ENCODE results near the gene KCNE2.
"Not testable (repeated sequence)": the region's sequence is repeated elsewhere in the genome, so short reads cannot be mapped to it uniquely, and the experiment has no call there.

KCNE2 gene

DNA sequence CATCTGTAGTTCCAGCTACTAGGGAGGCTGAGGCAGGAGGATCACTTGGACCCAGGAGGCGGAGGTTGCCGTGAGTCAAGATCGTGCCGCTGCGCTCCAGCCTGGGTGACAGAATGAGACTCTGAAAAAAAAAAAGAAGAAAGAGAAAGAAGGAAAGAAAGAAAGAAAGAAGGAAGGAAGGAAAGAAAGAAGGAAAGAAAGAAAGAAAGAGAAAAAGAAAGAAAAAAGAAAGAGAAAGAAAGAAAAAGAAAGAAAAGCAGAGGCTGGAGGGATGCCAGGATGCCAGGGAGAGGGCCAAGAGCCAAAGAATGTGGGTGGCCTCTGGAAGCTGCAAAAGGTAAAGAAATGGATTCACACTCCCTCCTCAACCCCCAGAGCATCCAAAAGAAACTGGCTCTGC is 8.2 kb upstream of the KCNE2 start:
- H3K4me1 ChIP-seq (ENCODE audit: control insufficient read depth, insufficient read depth, low read length) = no peaks in the 10 kb centered on the region
- H3K4me3 ChIP-seq (ENCODE audit: low read length) = no peak overlapping the region
- H3K27me3 ChIP-seq (ENCODE audit: control insufficient read depth, insufficient read depth, low read length) = peaks cover 70% of the 10 kb centered on the region
- no peaks in the 10 kb centered on the region for H3K9me3 ChIP-seq (replicated peaks; ENCODE audit: low read length)
- H3K4me2 ChIP-seq (ENCODE audit: low read length) = no peak overlapping the region
- H3K9ac ChIP-seq (ENCODE audit: low read depth, low read length) = no peak overlapping the region
- H3K36me3 ChIP-seq (ENCODE audit: insufficient read depth, low read length) = no peaks in the 10 kb centered on the region

DNA sequence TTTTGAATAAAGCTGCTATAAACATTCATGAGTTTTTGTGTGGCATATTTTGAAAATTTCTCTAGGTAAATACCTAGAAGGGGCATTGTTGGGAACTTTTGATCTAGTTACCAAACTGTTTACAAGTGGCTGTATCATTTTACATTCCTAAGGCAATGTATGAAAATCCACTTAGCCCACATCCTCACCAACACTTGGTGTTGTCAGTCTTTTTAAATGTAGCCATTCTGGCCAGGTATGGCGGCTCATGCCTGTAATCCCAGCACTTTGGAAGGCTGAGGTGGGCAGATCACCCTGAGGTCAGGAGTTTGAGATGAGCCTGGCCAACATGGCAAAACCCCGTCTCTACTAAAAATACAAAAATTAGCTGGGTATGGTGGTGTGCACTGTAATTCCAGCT is 5.9 kb upstream of the KCNE2 start:
- H3K9me3 ChIP-seq (replicated peaks; ENCODE audit: low read length) = no peaks in the 10 kb centered on the region
- H3K36me3 ChIP-seq (ENCODE audit: insufficient read depth, low read length) = no peaks in the 10 kb centered on the region
- H3K27me3 ChIP-seq (ENCODE audit: control insufficient read depth, insufficient read depth, low read length) = peaks cover 68% of the 10 kb centered on the region
- no peaks in the 10 kb centered on the region for H3K4me1 ChIP-seq (ENCODE audit: control insufficient read depth, insufficient read depth, low read length)
- no peak overlapping the region for H3K4me3 ChIP-seq (ENCODE audit: low read length)
- no peak overlapping the region for H3K9ac ChIP-seq (ENCODE audit: low read depth, low read length)
- H3K4me2 ChIP-seq (ENCODE audit: low read length) = no peak overlapping the region

GRCh38 chr21:34358866-34359265 is 4.9 kb upstream of the KCNE2 start:
- Histone ChIP-seq H3K27me3 (ENCODE audit: control insufficient read depth, insufficient read depth, low read length) (peaks cover 65% of the 10 kb centered on the region), H3K4me2 (ENCODE audit: low read length) (no peak overlapping the region), H3K36me3 (ENCODE audit: insufficient read depth, low read length) (no peaks in the 10 kb centered on the region)

DNA sequence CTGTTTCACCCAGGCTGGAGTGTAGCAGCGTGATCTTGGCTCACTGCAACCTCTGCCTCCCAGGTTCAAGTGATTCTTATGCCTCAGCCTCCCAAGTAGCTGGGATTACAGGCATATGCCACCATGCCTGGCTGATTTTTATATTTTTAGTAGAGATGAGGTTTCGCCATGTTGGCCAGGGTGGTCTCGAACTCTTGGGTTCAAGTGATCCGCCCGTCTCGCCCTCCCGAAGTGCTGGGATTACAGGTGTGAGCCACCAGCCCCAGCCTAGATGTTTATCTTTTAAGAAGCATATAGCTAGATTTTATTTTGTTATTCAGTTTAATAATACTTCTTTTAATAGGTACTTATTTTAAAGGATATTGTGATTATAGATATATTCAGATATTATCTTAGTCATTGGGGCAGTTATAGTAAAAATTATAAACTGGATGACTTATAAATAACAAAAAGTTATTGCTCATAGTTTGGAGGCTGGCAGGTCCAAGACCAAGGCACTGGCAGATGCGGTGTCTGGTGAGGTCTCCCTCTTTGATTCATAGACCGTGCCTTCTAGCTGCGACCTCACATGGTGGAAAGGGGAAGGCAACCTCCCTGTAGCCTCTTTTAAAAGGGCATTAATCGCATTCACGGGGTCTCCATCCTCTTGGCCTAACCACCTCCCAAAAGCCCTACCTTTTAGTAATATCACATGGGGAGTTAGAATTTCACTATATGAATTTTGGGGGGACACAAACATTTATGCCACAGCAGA is 3.1 kb upstream of the KCNE2 start:
- H3K27me3 ChIP-seq (ENCODE audit: control insufficient read depth, insufficient read depth, low read length) = peaks cover 57% of the 10 kb centered on the region
- no peak overlapping the region for H3K9ac ChIP-seq (ENCODE audit: low read depth, low read length)
- H3K9me3 ChIP-seq (replicated peaks; ENCODE audit: low read length) = no peaks in the 10 kb centered on the region

More at GRCh38 chr21:34358866-34359265, 4.9 kb upstream of the KCNE2 start:
- Histone ChIP-seq H3K9me3 (replicated peaks; ENCODE audit: low read length) (no peaks in the 10 kb centered on the region), H3K9ac (ENCODE audit: low read depth, low read length) (no peak overlapping the region), H3K4me1 (ENCODE audit: control insufficient read depth, insufficient read depth, low read length) (no peaks in the 10 kb centered on the region), H3K4me3 (ENCODE audit: low read length) (no peak overlapping the region)

DNA sequence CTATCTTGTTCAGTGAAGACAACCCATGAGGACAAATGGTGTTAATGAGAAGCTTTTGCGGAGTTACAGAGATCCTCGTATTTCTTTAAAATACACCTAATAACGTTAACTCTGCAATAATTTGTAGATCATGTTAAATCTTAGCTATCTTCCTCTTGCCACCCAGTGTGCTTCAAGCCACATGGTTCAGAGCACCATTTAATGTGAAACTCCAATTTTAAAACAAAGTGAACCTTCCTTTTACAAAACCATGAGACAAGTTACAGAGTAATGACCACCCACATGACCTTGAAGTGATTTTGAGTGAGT is 1.7 kb upstream of the KCNE2 start:
- no peaks in the 10 kb centered on the region for H3K36me3 ChIP-seq (ENCODE audit: insufficient read depth, low read length)
- no peak overlapping the region for H3K9ac ChIP-seq (ENCODE audit: low read depth, low read length)
- H3K27me3 ChIP-seq (ENCODE audit: control insufficient read depth, insufficient read depth, low read length) = peaks cover 47% of the 10 kb centered on the region
- no peak overlapping the region for H3K4me3 ChIP-seq (ENCODE audit: low read length)
- no peaks in the 10 kb centered on the region for H3K9me3 ChIP-seq (replicated peaks; ENCODE audit: low read length)
- no peaks in the 10 kb centered on the region for H3K4me1 ChIP-seq (ENCODE audit: control insufficient read depth, insufficient read depth, low read length)
- peak overlapping the region; percentile 68 for H3K4me2 ChIP-seq (ENCODE audit: low read length)

More for the DNA sequence above, 3.1 kb upstream of the KCNE2 start:
- Histone ChIP-seq H3K4me1 (ENCODE audit: control insufficient read depth, insufficient read depth, low read length) (no peaks in the 10 kb centered on the region), H3K4me2 (ENCODE audit: low read length) (no peak overlapping the region), H3K36me3 (ENCODE audit: insufficient read depth, low read length) (no peaks in the 10 kb centered on the region), H3K4me3 (ENCODE audit: low read length) (no peak overlapping the region)

DNA sequence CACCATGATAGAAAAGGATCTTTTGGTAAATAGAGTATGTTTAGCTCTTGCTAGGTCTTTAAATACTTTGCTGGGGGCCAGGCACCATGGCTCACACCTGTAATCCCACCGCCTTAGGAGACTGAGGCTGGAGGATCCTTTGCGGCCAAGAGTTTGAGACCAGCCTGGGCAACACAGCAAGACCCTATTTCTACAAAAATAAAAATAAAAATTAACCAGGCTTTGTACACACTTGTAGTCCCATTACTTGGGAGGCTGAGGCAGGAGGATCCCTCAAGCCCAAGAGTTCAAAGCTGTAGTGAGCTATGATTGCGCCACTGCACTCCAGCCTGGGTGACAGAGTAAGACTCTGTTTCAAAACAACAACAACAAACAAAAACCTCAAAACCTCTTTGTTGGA is 1.1 kb upstream of the KCNE2 start:
- H3K36me3 ChIP-seq (ENCODE audit: insufficient read depth, low read length) = no peaks in the 10 kb centered on the region
- H3K4me1 ChIP-seq (ENCODE audit: control insufficient read depth, insufficient read depth, low read length) = no peaks in the 10 kb centered on the region
- no peaks in the 10 kb centered on the region for H3K9me3 ChIP-seq (replicated peaks; ENCODE audit: low read length)
- no peak overlapping the region for H3K4me2 ChIP-seq (ENCODE audit: low read length)
- no peak overlapping the region for H3K9ac ChIP-seq (ENCODE audit: low read depth, low read length)
- no peak overlapping the region for H3K4me3 ChIP-seq (ENCODE audit: low read length)
- peaks cover 41% of the 10 kb centered on the region for H3K27me3 ChIP-seq (ENCODE audit: control insufficient read depth, insufficient read depth, low read length)

- peaks cover 24% of the 10 kb centered on the region for H3K27me3 ChIP-seq (ENCODE audit: control insufficient read depth, insufficient read depth, low read length)
Measured at GRCh38 chr21:34364921-34365320, 1.1 kb downstream of the KCNE2 start.

DNA sequence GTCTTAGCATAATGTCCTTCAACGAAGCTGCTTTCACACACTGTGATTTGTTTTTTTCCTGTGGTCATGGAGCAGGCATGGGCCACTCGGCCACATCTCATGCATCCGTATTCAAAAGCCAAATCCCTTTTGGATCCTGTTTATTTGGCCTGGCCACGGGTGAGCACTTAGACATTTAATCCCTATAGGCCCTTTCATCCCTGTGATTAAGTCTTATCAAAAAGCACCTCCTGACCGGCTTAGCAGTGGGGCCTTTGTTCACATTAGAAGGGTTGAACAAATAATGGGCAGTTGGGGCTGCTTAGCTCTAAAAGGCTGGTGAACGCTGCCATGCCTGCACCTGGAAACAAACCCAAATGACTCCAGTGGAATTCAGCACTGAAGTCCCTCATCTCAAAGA is 2.0 kb downstream of the KCNE2 start:
- no peaks in the 10 kb centered on the region for H3K36me3 ChIP-seq (ENCODE audit: insufficient read depth, low read length)
- H3K27me3 ChIP-seq (ENCODE audit: control insufficient read depth, insufficient read depth, low read length) = peaks cover 24% of the 10 kb centered on the region
- no peaks in the 10 kb centered on the region for H3K4me1 ChIP-seq (ENCODE audit: control insufficient read depth, insufficient read depth, low read length)
- no peaks in the 10 kb centered on the region for H3K9me3 ChIP-seq (replicated peaks; ENCODE audit: low read length)
- no peak overlapping the region for H3K9ac ChIP-seq (ENCODE audit: low read depth, low read length)
- H3K4me2 ChIP-seq (ENCODE audit: low read length) = no peak overlapping the region
- no peak overlapping the region for H3K4me3 ChIP-seq (ENCODE audit: low read length)

More at GRCh38 chr21:34364921-34365320, 1.1 kb downstream of the KCNE2 start:
- no peak overlapping the region for H3K4me3 ChIP-seq (ENCODE audit: low read length)
- no peak overlapping the region for H3K4me2 ChIP-seq (ENCODE audit: low read length)
- H3K4me1 ChIP-seq (ENCODE audit: control insufficient read depth, insufficient read depth, low read length) = no peaks in the 10 kb centered on the region
- H3K36me3 ChIP-seq (ENCODE audit: insufficient read depth, low read length) = no peaks in the 10 kb centered on the region
- no peaks in the 10 kb centered on the region for H3K9me3 ChIP-seq (replicated peaks; ENCODE audit: low read length)
- H3K9ac ChIP-seq (ENCODE audit: low read depth, low read length) = no peak overlapping the region

DNA sequence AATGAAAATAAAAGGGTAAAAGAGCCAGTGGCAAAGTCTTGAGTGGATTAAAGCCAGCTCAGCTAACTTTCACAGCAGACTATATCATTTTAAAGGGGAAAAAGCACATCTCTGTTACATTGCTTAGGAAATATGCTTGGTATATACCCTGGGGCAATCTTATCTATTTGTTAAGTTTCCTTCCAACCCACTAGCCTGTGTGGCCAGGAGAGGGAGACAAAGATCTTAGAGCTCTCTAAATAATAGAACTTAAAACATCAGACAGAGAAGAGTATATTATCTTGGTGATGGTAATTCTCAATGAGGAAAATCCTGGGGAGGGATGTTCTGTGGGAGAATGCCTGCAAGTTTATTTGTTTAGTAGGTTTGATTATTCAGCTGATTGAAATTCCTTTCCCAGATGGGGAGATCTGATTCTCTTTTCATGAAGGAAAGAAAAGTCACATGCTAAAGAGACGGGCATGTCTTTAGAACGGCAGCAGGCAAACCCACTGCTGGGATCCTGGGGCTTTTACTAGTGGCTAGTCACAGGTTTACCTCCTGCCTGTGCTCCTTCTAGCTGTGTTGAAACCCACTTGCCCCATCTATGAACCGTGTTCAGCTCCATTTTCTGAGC is 3.6 kb downstream of the KCNE2 start:
- H3K4me1 ChIP-seq (ENCODE audit: control insufficient read depth, insufficient read depth, low read length) = no peaks in the 10 kb centered on the region
- no peak overlapping the region for H3K4me3 ChIP-seq (ENCODE audit: low read length)
- no peaks in the 10 kb centered on the region for H3K9me3 ChIP-seq (replicated peaks; ENCODE audit: low read length)
- H3K36me3 ChIP-seq (ENCODE audit: insufficient read depth, low read length) = no peaks in the 10 kb centered on the region
- H3K27me3 ChIP-seq (ENCODE audit: control insufficient read depth, insufficient read depth, low read length) = peaks cover 26% of the 10 kb centered on the region
- H3K4me2 ChIP-seq (ENCODE audit: low read length) = no peak overlapping the region
- no peak overlapping the region for H3K9ac ChIP-seq (ENCODE audit: low read depth, low read length)

- no peaks in the 10 kb centered on the region for H3K9me3 ChIP-seq (replicated peaks; ENCODE audit: low read length)
Measured at GRCh38 chr21:34369741-34370140, 5.9 kb downstream of the KCNE2 start.

DNA sequence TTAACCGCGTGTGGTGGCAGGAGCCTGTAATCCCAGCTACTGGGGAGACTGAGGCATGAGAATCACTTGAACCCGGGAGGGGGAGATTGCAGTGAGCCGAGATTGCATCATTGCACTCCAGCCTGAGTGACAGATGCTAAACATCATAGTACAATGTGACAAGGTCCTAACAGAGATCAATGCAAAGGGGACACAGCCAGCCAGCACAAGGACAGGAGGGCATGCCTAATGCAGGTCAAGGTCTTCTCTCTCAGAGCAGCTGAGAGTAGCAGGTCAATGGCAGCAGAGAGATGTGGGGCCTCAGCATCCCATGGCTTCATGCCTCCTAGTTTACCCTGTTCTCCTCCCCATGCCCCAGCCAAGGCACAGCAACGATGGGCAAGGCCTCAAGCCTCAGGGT is 8.5 kb downstream of the KCNE2 start:
- Histone ChIP-seq H3K36me3 (ENCODE audit: insufficient read depth, low read length) (no peaks in the 10 kb centered on the region), H3K4me3 (ENCODE audit: low read length) (no peak overlapping the region), H3K4me2 (ENCODE audit: low read length) (no peak overlapping the region), H3K9ac (ENCODE audit: low read depth, low read length) (no peak overlapping the region), H3K27me3 (ENCODE audit: control insufficient read depth, insufficient read depth, low read length) (peaks cover 16% of the 10 kb centered on the region), H3K9me3 (replicated peaks; ENCODE audit: low read length) (no peaks in the 10 kb centered on the region), H3K4me1 (ENCODE audit: control insufficient read depth, insufficient read depth, low read length) (no peaks in the 10 kb centered on the region)

More at GRCh38 chr21:34369741-34370140, 5.9 kb downstream of the KCNE2 start:
- Histone ChIP-seq H3K4me3 (ENCODE audit: low read length) (no peak overlapping the region), H3K4me2 (ENCODE audit: low read length) (no peak overlapping the region), H3K36me3 (ENCODE audit: insufficient read depth, low read length) (no peaks in the 10 kb centered on the region), H3K9ac (ENCODE audit: low read depth, low read length) (no peak overlapping the region), H3K4me1 (ENCODE audit: control insufficient read depth, insufficient read depth, low read length) (no peaks in the 10 kb centered on the region), H3K27me3 (ENCODE audit: control insufficient read depth, insufficient read depth, low read length) (peaks cover 19% of the 10 kb centered on the region)

DNA sequence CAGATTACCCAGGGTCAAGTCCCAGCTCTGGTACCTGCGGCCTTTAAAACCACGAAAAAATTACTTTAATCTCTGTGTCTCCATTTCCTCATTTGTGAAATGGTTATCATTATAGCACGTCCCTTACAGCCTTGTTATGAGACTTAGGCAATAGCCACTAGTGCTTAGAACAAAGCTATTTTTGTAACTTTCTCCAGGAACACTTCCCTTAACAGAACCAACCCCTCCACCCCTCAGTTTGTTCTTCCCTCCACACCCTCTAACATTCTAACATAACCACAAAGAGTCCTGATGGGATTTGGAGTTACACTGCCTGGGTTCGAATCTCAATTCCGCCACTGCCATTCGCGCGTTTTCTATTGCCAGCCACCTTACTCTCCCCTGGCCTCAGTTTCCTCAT is 10.7 kb downstream of the KCNE2 start:
- not testable (repeated sequence) for H3K4me2 ChIP-seq (ENCODE audit: low read length); H3K9ac ChIP-seq (ENCODE audit: low read depth, low read length); H3K9me3 ChIP-seq (replicated peaks; ENCODE audit: low read length); H3K4me3 ChIP-seq (ENCODE audit: low read length); H3K4me1 ChIP-seq (ENCODE audit: control insufficient read depth, insufficient read depth, low read length); H3K36me3 ChIP-seq (ENCODE audit: insufficient read depth, low read length)
- peaks cover 12% of the 10 kb centered on the region for H3K27me3 ChIP-seq (ENCODE audit: control insufficient read depth, insufficient read depth, low read length)

All from skeletal muscle satellite cell (primary cell).